ENCODE data around the gene PF4V1. TPM values are rescaled to one million over a fixed set of nuclear protein-coding genes. Genes with fewer than 3 reads are reported as not detected.

PF4V1 gene
- total and polyA plus RNA-seq, 10 donors, result 0.67 to 12.3 (median 2.3) TPM

DNA sequence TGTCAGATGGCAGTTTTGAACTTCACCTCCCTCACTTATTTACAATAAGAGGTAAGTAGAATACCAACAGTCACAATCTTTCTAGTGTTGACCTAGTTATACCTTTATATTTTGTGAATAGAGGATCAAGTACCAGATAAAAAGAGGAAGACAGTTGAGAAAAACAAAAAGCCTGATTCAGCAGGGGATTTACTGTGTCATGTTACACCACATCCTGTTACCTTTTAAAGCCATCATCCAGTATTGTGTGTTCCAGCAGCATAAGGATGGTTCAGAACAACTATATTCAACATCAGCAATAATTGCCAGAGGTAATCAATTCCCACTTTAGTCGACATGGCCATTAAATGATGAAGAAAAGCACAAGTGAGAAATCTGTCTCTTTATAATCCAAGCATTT is 38.0 kb upstream of the PF4V1 start:
- intact Hi-C loops (cut with DNase I; ENCODE audit: low total_unique reads), result no loop called here

DNA sequence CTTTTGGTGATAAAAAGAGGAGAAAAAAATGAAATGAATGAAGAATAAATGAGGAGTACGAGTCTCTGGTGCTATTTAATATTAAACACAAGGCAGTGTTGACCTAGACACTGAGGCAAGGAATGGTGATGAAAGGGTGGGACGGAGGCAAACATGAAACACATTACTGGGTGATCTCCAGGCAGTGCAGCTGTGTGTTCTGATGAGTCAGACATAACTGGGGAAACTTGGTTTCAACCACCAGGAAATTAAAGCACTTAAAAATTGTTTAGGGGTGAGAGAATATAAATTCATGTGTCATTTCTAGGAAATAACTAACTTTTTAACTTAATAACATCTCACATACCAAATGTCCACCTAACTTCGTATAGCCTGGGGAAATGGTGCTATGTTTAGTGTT is 36.3 kb upstream of the PF4V1 start:
- no peak for DNase-seq
- WGBS, 5 donors, result 44 to 50% (median 46%) methylated on average over 3 of the region's 3 CpGs
- no peak overlapping the region for H3K27ac ChIP-seq
- TF ChIP-seq, protein P1, sequence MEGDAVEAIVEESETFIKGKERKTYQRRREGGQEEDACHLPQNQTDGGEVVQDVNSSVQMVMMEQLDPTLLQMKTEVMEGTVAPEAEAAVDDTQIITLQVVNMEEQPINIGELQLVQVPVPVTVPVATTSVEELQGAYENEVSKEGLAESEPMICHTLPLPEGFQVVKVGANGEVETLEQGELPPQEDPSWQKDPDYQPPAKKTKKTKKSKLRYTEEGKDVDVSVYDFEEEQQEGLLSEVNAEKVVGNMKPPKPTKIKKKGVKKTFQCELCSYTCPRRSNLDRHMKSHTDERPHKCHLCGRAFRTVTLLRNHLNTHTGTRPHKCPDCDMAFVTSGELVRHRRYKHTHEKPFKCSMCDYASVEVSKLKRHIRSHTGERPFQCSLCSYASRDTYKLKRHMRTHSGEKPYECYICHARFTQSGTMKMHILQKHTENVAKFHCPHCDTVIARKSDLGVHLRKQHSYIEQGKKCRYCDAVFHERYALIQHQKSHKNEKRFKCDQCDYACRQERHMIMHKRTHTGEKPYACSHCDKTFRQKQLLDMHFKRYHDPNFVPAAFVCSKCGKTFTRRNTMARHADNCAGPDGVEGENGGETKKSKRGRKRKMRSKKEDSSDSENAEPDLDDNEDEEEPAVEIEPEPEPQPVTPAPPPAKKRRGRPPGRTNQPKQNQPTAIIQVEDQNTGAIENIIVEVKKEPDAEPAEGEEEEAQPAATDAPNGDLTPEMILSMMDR (IDR thresholded peaks at IDR 0.05 in 8 of 11, conservative IDR thresholded peaks at IDR 0.05 in 3 of 11), result no peak
- no peak for TF ChIP-seq POLR2AphosphoS5 (IDR thresholded peaks at IDR 0.05)
- intact Hi-C loops (cut with DNase I; ENCODE audit: low total_unique reads), result no loop called here
- no peaks in the 10 kb centered on the region for H3K9me3 ChIP-seq
- no peaks in the 10 kb centered on the region for H3K27me3 ChIP-seq (replicated peaks in 1 of 7)
- H3K36me3 ChIP-seq, result no peaks in the 10 kb centered on the region
- no peak overlapping the region for H3K4me3 ChIP-seq
- H3K4me1 ChIP-seq, result peaks cover 0 to 7% (median 0%) of the 10 kb centered on the region in 6 donors

More for the DNA sequence above, 38.0 kb upstream of the PF4V1 start:
- H3K4me1 ChIP-seq, result peaks cover 0 to 7% (median 0%) of the 10 kb centered on the region in 6 donors
- H3K4me3 ChIP-seq, result peak overlapping the region in 1 of 8 donors; percentile 27
- TF ChIP-seq, protein P1 (IDR thresholded peaks at IDR 0.05 in 8 of 11, conservative IDR thresholded peaks at IDR 0.05 in 3 of 11), result no peak
- TF ChIP-seq POLR2A (IDR thresholded peaks at IDR 0.05) (no peak), POLR2AphosphoS5 (IDR thresholded peaks at IDR 0.05) (no peak)
- no peak for DNase-seq
- H3K27ac ChIP-seq, result peak overlapping the region in 4 of 8 donors; percentile 42 to 78 (median 56)
- no peaks in the 10 kb centered on the region for H3K27me3 ChIP-seq (replicated peaks in 1 of 7)
- no peaks in the 10 kb centered on the region for H3K9me3 ChIP-seq
- WGBS, 5 donors, result 46 to 67% (median 51%) methylated on average over 1 of the region's 1 CpG
- H3K36me3 ChIP-seq, result no peaks in the 10 kb centered on the region

- peaks cover 0 to 7% (median 0%) of the 10 kb centered on the region in 6 donors for H3K4me1 ChIP-seq
- no peak for DNase-seq
- WGBS, 5 donors, result 91 to 100% (median 96%) methylated on average over 1 of the region's 1 CpG
- TF ChIP-seq POLR2A (IDR thresholded peaks at IDR 0.05) (no peak), POLR2AphosphoS5 (IDR thresholded peaks at IDR 0.05) (no peak)
- TF ChIP-seq, protein P1 (IDR thresholded peaks at IDR 0.05 in 8 of 11, conservative IDR thresholded peaks at IDR 0.05 in 3 of 11), result no peak
- H3K27ac ChIP-seq, result no peak overlapping the region
- no peak overlapping the region for H3K4me3 ChIP-seq
- intact Hi-C loops (cut with DNase I; ENCODE audit: low total_unique reads), result no loop called here
- no peaks in the 10 kb centered on the region for H3K36me3 ChIP-seq
- no peaks in the 10 kb centered on the region for H3K27me3 ChIP-seq (replicated peaks in 1 of 7)
- H3K9me3 ChIP-seq, result no peaks in the 10 kb centered on the region
Observed at GRCh38 chr4:73817341-73817740, 35.8 kb upstream of the PF4V1 start.

DNA sequence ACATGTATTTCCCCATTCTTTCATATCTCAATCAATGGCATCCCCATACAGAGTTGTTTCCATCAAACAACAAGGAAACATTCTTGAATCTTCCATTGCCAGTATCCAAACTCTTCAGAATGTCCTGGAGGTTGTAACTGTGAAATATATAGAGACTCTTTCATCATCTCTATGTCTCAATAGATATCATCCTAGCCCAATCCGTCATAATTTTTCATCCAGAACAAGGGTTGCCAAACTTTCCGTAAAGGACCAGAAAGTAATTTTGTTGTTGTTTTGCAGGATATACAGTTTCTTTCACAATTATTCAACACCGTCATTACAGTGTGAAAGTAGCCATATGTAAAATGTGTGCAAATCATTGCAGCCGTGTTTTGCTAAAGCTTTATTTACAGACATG is 31.8 kb upstream of the PF4V1 start:
- Histone ChIP-seq H3K36me3 (no peaks in the 10 kb centered on the region), H3K27ac (peak overlapping the region in 1 of 8 donors; percentile 17), H3K4me1 (peaks cover 0 to 5% (median 0%) of the 10 kb centered on the region in 6 donors), H3K4me3 (no peak overlapping the region), H3K27me3 (replicated peaks in 1 of 7) (no peaks in the 10 kb centered on the region), H3K9me3 (no peaks in the 10 kb centered on the region)
- TF ChIP-seq POLR2A (IDR thresholded peaks at IDR 0.05), result no peak
- TF ChIP-seq, protein P1 (IDR thresholded peaks at IDR 0.05 in 8 of 11, conservative IDR thresholded peaks at IDR 0.05 in 3 of 11), result no peak
- TF ChIP-seq POLR2AphosphoS5 (IDR thresholded peaks at IDR 0.05), result no peak
- intact Hi-C loops (cut with DNase I; ENCODE audit: low total_unique reads), result no loop called here
- 51 to 91% (median 74%) methylated on average over 4 of the region's 4 CpGs for WGBS, 5 donors
- no peak for DNase-seq
